Spleen (tissue), 11 donors: Measurements from ENCODE around the gene PDE6H. TPM values are rescaled to one million over a fixed set of nuclear protein-coding genes. Genes with fewer than 3 reads are reported as not detected.

ENCODE experiments used
- DNase-seq: peaks from one replicate; pipeline ENCODE4 v3.0.0-alpha.2; 2020
- H3K27ac ChIP-seq, 8 donors: fragments of 200-600 bp; sonication (generic) in 7 of 8; 1 replicate in 4 of 8; 2 replicates in 4 of 8; pipeline versions ENCODE4 v1.5.0 to v1.8.0; 2016 to 2021; ENCODE audit warnings: inconsistent platforms in 4 of 8, mild to moderate bottlenecking in 4 of 8, moderate library complexity in 1 of 8
- H3K27me3 ChIP-seq, 7 donors: fragments of 200-600 bp; sonication (generic) in 6 of 7; replicated peaks in 1 of 7; 1 replicate in 4 of 7; 2 replicates in 3 of 7; pipeline versions ENCODE4 v1.5.0 to v1.8.0; 2016 to 2021; ENCODE audit warnings: inconsistent platforms in 3 of 7, mild to moderate bottlenecking in 1 of 7
- H3K36me3 ChIP-seq, 6 donors: fragments of 200-600 bp; sonication (generic) in 5 of 6; 1 replicate in 4 of 6; 2 replicates in 2 of 6; pipeline versions ENCODE4 v1.5.0 to v1.8.0; 2016 to 2021; ENCODE audit warnings: inconsistent platforms in 2 of 6
- H3K4me1 ChIP-seq, 6 donors: fragments of 200-600 bp; sonication (generic) in 5 of 6; 1 replicate in 3 of 6; 2 replicates in 3 of 6; pipeline versions ENCODE4 v1.5.0 to v1.8.0; 2016 to 2021; ENCODE audit warnings: inconsistent platforms in 3 of 6
- H3K4me3 ChIP-seq, 8 donors: fragments of 200-600 bp; sonication (generic) in 7 of 8; 1 replicate in 4 of 8; 2 replicates in 4 of 8; pipeline versions ENCODE4 v1.5.0 to v1.8.0; 2016 to 2021; ENCODE audit warnings: inconsistent platforms in 4 of 8, mild to moderate bottlenecking in 4 of 8, moderate library complexity in 2 of 8
- H3K9me3 ChIP-seq, 8 donors: fragments of 200-600 bp; sonication (generic) in 7 of 8; 1 replicate in 4 of 8; 2 replicates in 4 of 8; pipeline versions ENCODE4 v1.5.0 to v1.8.0; 2016 to 2021; ENCODE audit warnings: inconsistent platforms in 4 of 8
- CTCF ChIP-seq, 11 experiments: fragments of 200-600 bp in 7 of 11; fragments of 450-650 bp in 4 of 11; sonication (generic) in 4 of 11; IDR thresholded peaks in 8 of 11; conservative IDR thresholded peaks in 3 of 11; 1 replicate in 7 of 11; 2 replicates in 4 of 11; pipeline versions ENCODE4 v1.4.0 to v1.8.0; 2016 to 2021; ENCODE audit warnings: antibody characterized with exemption in 11 of 11, inconsistent platforms in 4 of 11, mild to moderate bottlenecking in 1 of 11
- POLR2A ChIP-seq, 3 donors: fragments of 450-650 bp; IDR thresholded peaks; one replicate each; pipeline ENCODE4 v1.5.1; 2017; ENCODE audit warnings: antibody characterized with exemption in 3 of 3, mild to moderate bottlenecking in 1 of 3
- POLR2AphosphoS5 ChIP-seq, 3 donors: sonication (generic); formaldehyde crosslinking; IDR thresholded peaks; one replicate each; pipeline ENCODE4 v1.5.1; 2017; ENCODE audit warnings: antibody characterized with exemption in 3 of 3
- WGBS, 5 donors: extraction: QIAGEN DNeasy Blood & Tissue Kit in 3 of 5; methylation state at CpG; one replicate each; pipeline versions ENCODE4 v1.1.5 to v1.1.7; 2013 to 2018; 5-methylcytosine and 5-hydroxymethylcytosine counted together
- intact Hi-C: fragments of 100-400 bp; cut with DNase I; formaldehyde crosslinking; loops from one replicate; pipeline ENCODE4 v1.15.0; 2023; ENCODE audit warnings: low total_unique reads
- polyA plus RNA-seq, 3 donors: library from polyadenylated mRNA; stranded (reverse); fragments of 200-250 nt; gene quantifications; one replicate each; pipeline ENCODE4 v1.2.1, GENCODE V29; 2013
- total RNA-seq, 7 donors: library from RNA; depleted of rRNA in 3 of 7; stranded (reverse); fragments of >200 nt in 3 of 7; fragmentation: NEBNext Ultra II Directional in 4 of 7; extraction: Animal tissue kit (Norgen Biotek cat#: 25700) in 4 of 7; gene quantifications; one replicate each; pipeline versions ENCODE4 v1.1.0 to v1.2.1, GENCODE V29; 2016 to 2021
- donor health status: healthy with polysubstance abuse.
- donor health status: DM: no; HTN: no; CAD: no; lungs with moderate emphysema.
- donor health status: DM: no; HTN: no; CAD: no.
- donor health status: Bipolar disorder and iron deficiency.
- donor health status: healthy.
- donor health status: DM: no; HTN: no; CAD: no.
- donor health status: DM: yes; HTN: yes; CAD: no.

The PDE6H gene
- total and polyA plus RNA-seq, 10 donors: 0.37 to 2.6 (median 0.51) TPM; not detected in 7

- peak overlapping the region in 7 of 8 donors; percentile 59 to 94 (median 76) for H3K4me3 ChIP-seq
- H3K36me3 ChIP-seq: peaks cover 0 to 26% (median 0%) of the 10 kb centered on the region in 6 donors
- H3K27ac ChIP-seq: peak overlapping the region; percentile 86 to 94 (median 91)
- intact Hi-C loops: no loop called here
- no peaks in the 10 kb centered on the region for H3K27me3 ChIP-seq
- no peaks in the 10 kb centered on the region for H3K9me3 ChIP-seq
- TF ChIP-seq CTCF (IDR thresholded peaks at IDR 0.05 in 8 of 11, conservative IDR thresholded peaks at IDR 0.05 in 3 of 11) (no peak), POLR2AphosphoS5 (IDR thresholded peaks at IDR 0.05) (no peak), POLR2A (IDR thresholded peaks at IDR 0.05) (no peak)
- peaks cover 64 to 96% (median 84%) of the 10 kb centered on the region in 6 donors for H3K4me1 ChIP-seq
- WGBS, 5 donors: 24 to 46% (median 34%) methylated on average over 5 of the region's 5 CpGs
- DNase-seq: no peak
Measured at GRCh38 chr12:14957551-14958168, 15.2 kb upstream of the PDE6H start.

DNA sequence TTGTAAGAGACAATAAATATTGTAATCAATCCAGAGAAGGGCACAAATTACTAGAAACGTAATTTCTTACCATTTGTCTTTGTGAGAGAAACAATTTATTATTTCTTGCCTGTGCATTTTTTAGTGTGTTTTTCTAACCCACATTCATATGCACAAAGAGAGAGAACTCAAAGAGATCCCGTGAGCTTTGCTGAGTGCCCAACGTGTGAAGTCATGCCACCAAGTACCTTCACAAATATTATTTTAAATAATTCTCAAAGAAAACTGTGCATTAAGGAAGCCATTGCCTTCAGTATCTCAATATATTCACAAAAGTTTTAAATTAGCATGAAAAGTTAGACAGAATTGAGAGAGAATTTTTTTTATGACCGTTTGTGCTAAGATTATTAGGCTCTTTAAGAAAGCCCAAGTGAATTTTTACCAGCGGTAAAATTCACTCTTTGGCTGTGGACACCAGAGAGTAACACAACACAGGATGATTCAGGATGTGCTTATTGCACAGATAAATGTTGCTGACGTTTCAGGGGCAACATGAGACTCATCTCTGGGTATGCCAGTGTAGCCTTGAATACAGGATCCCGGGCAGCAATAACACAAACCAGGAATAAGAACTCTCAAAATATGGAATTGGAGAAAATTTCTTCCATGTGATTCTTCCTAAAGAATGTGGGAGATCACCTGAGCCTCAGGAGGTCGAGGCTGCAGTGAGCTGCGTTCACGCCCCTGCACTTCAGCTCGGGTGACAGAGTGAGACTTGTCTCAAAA, 14.3 kb upstream of the PDE6H start:
- Histone ChIP-seq H3K36me3 (peaks cover 0 to 26% (median 0%) of the 10 kb centered on the region in 6 donors), H3K4me1 (peaks cover 57 to 96% (median 84%) of the 10 kb centered on the region in 6 donors), H3K4me3 (peak overlapping the region; percentile 24 to 94 (median 74)), H3K27ac (peak overlapping the region; percentile 86 to 94 (median 91)), H3K9me3 (no peaks in the 10 kb centered on the region), H3K27me3 (no peaks in the 10 kb centered on the region)
- intact Hi-C loops: no loop called here
- TF ChIP-seq POLR2A (IDR thresholded peaks at IDR 0.05) (no peak), POLR2AphosphoS5 (IDR thresholded peaks at IDR 0.05) (peak in 1 of 3 donors; percentile 45), CTCF (IDR thresholded peaks at IDR 0.05 in 8 of 11, conservative IDR thresholded peaks at IDR 0.05 in 3 of 11) (no peak)
- DNase-seq: peak; percentile 71
- WGBS, 5 donors: 15 to 29% (median 24%) methylated on average over 11 of the region's 11 CpGs

DNA sequence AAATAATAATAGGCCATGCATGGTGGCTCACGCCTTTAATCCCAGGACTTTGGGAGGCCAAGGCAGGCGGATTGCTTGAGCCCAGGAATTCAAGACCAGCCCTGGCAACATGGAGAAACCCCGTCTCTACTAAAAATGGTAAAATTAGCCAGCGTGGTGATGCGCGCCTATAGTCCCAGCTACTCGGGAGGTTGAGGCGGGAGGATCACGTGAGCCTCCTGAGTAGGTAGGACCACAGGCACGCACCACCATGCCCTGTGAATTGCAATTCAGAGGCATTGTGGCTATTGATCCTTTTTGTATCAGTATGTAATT, 13.8 kb upstream of the PDE6H start:
- 16 to 59% (median 47%) methylated on average over 10 of the region's 10 CpGs for WGBS, 5 donors
- H3K4me3 ChIP-seq: peak overlapping the region; percentile 24 to 94 (median 74)
- peaks cover 52 to 96% (median 84%) of the 10 kb centered on the region in 6 donors for H3K4me1 ChIP-seq
- TF ChIP-seq POLR2AphosphoS5 (IDR thresholded peaks at IDR 0.05) (peak in 1 of 3 donors; percentile 28), POLR2A (IDR thresholded peaks at IDR 0.05) (no peak)
- no peaks in the 10 kb centered on the region for H3K27me3 ChIP-seq
- DNase-seq: peak; percentile 75
- H3K27ac ChIP-seq: peak overlapping the region; percentile 86 to 94 (median 91)
- H3K36me3 ChIP-seq: peaks cover 0 to 24% (median 0%) of the 10 kb centered on the region in 6 donors
- intact Hi-C loops: no loop called here
- H3K9me3 ChIP-seq: no peaks in the 10 kb centered on the region

DNA sequence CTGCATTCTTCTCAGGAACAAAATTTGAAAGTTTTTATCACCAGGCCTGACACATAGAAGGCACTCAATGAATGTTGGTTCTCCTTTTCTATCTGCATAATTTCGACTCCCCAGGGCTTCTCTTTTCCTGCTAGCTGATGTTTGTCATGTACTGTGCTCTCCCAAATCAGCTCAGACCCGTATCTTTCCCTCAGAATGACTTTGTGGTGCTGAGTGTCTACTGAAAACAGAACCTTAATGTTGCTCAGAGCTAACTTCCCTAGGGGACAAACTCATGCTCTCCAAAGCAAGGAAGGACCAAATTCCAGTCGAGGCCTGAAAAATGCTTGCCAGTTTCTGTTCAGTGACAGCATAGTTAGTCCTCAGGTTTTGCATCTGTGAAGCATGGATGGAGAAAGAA, 13.4 kb upstream of the PDE6H start:
- peak overlapping the region; percentile 59 to 94 (median 74) for H3K4me3 ChIP-seq
- H3K27me3 ChIP-seq: no peaks in the 10 kb centered on the region
- intact Hi-C loops: no loop called here
- DNase-seq: no peak
- 19 to 30% (median 22%) methylated on average over 3 of the region's 3 CpGs for WGBS, 5 donors
- H3K27ac ChIP-seq: peak overlapping the region; percentile 86 to 94 (median 91)
- TF ChIP-seq POLR2AphosphoS5 (IDR thresholded peaks at IDR 0.05): peak in 1 of 3 donors; percentile 37
- no peak for TF ChIP-seq POLR2A (IDR thresholded peaks at IDR 0.05)
- no peak for TF ChIP-seq CTCF (IDR thresholded peaks at IDR 0.05 in 8 of 11, conservative IDR thresholded peaks at IDR 0.05 in 3 of 11)
- no peaks in the 10 kb centered on the region for H3K9me3 ChIP-seq
- H3K36me3 ChIP-seq: peaks cover 0 to 20% (median 0%) of the 10 kb centered on the region in 6 donors
- peaks cover 48 to 96% (median 81%) of the 10 kb centered on the region in 6 donors for H3K4me1 ChIP-seq
